GM19468 (cell line): ENCODE measurements around the gene UQCRC2.
"Not testable (repeated sequence)": the region's sequence is repeated elsewhere in the genome, so short reads cannot be mapped to it uniquely, and the experiment has no call there.

Experiments
- ATAC-seq: cut with Tn5 transposase; IDR thresholded peaks from one replicate; pipeline ENCODE4 v1.9.1; 2021; ENCODE audit warnings: mild to moderate bottlenecking, moderate library complexity, moderate number of reproducible peaks; ENCODE audit not compliant: unreplicated experiment; ENCODE audit errors: extremely low read depth

UQCRC2 gene

DNA sequence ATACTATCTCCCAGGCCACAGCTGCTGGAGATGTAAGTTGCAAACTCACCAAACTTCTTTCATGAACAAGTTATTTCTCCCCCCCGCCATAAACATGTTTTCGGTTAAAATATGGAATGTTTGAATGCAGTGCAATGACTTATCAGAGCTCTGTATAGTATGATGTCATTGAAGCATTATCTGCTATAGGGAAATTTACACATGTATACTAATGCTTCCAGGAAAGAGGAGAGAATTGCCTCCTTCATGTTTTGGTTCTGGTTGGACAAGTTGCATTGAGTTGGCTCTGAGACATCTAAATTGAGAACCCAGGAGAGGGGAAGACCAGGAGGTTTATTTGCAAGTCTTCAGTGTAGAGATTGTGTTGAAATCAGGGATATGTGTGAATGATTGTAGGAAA lies 20.8 kb downstream of the UQCRC2 start:
- no peak for ATAC-seq

GRCh38 chr16:21980032-21980431 lies 26.9 kb downstream of the UQCRC2 start:
- ATAC-seq: no peak

DNA sequence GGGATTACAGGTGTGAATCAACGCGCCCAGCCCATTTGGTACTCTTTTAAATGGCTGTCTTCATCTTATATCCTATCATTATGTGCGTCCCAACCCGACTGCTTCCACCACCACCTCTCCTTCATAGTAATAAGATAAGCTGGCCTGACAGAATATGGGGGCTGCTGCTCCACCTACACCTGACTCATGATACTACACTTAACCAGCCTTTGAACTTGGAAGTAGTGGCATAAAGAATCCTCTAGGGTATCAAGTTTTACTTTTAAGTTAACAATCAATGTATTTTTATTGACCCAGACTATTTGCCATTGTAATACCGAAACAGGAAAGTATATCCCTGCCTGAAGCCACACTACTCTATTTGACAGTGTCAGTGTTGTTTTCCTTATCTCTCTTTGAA lies 28.9 kb downstream of the UQCRC2 start:
- no peak for ATAC-seq

DNA sequence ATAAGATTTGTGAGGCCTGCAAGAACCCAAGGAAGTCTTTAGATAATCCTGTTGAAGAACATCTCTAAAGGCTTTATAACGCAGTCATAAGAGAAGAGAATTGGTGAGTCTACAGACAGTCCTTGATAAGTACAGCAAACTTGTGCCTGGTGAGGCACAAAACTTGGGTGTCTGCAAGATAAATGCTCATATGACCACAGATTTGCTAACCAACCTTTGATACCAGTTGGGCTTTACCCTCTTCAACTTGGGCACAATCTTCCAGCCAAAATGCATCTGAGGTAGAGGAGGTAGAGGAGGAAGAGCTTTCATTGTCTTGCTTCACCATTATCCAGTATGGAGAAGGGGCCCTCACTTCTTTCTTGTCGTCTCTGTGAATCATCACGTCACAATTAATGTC lies 30.9 kb downstream of the UQCRC2 start:
- no peak for ATAC-seq

- ATAC-seq: no peak
Measured at GRCh38 chr16:21985524-21985923, 32.4 kb downstream of the UQCRC2 start.

- no peak for ATAC-seq
Measured at GRCh38 chr16:21986692-21987246, 33.6 kb downstream of the UQCRC2 start.

GRCh38 chr16:21987498-21987897 lies 34.3 kb downstream of the UQCRC2 start:
- ATAC-seq: no peak

GRCh38 chr16:21989133-21989532 lies 36.0 kb downstream of the UQCRC2 start:
- ATAC-seq: no peak

DNA sequence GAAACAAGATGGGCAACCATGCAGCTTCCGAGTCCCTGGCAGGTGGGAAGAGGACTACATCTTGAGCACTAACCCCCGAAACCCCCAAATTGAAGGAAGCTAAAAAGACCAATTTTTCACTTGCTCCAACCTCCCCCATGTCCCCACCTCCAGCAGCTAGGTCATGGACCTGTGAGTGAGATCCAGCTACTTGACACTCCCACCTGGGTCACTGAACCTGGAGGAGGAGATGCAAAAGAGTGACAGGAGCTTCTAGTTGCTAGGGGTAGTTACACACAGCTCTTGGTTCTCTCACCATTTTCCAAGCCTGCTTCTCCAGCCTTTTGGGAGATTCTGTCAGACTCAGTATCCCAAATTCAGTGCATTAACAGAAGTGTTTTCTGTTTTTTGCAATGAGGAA lies 36.6 kb downstream of the UQCRC2 start:
- no peak for ATAC-seq

DNA sequence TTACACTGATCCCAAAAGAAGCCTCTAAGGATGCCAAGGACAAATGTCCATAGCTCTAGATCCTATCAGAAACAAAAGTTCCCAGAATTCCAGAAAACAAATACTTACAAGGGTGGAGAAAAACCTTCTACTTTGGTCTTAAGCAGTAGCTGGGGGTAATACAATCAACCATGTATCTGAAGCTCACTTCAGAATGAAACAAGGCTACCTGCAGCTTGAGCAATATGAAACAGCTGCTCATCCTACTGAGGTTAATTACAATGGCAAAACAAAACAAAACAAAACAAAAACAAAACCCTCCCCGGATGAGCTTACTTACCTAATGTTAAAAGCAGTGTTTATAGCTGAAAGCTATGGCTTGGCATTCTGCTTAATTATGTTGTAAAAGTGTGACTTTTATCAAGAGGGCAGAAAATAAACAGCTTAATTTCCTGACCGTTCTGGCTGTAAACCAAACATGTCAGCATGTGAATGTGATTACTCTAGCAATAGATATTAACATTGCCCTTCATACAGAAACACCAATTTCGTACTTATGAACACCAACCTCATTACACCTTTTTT lies 37.3 kb downstream of the UQCRC2 start:
- no peak for ATAC-seq

DNA sequence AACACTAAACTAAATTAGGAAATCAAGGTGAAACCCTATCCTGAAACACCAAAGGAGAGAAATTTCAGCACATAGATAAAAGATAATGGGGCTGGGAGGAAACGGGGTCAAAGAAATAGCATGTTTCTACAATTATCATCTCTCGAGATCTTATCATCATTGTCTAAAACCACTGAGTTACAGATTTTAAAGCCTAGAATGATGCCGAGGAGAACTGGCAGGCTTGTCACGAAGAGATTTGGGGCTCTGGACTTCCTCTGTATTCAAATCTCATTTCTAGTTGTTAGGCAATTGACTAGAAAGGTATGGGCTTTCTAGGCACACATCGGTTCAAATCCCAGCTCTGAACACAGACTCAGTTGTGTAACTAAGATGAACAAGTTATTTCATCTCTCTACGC lies 38.5 kb downstream of the UQCRC2 start:
- no peak for ATAC-seq

DNA sequence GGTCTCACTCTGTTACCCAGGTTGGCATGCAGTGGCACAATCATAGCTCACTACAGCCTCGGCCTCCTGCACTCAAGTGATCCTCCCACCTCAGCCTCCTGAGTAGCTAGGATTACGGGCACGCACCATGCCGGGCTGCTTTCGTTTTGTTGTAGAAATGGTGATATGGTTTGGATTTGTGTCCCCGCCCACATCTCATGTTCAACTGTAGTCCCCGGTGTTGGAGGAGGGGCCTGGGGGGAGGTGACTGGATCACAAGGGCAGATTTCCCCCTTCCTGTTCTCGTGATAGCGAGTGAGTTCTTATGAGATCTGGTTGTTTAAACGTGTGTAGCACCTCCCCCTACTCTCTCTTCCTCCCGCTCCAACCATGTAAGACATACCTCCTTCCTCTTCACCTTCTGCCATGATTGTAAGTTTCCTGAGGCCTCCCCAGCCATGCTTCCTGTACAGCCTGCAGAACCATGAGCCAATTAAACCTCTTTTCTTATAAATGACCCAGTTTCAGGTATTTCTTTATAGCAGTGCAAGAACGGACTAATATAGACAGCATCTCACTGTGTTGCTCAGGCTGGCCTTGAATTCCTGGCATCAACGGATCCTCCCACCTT lies 41.8 kb downstream of the UQCRC2 start:
- no peak for ATAC-seq

DNA sequence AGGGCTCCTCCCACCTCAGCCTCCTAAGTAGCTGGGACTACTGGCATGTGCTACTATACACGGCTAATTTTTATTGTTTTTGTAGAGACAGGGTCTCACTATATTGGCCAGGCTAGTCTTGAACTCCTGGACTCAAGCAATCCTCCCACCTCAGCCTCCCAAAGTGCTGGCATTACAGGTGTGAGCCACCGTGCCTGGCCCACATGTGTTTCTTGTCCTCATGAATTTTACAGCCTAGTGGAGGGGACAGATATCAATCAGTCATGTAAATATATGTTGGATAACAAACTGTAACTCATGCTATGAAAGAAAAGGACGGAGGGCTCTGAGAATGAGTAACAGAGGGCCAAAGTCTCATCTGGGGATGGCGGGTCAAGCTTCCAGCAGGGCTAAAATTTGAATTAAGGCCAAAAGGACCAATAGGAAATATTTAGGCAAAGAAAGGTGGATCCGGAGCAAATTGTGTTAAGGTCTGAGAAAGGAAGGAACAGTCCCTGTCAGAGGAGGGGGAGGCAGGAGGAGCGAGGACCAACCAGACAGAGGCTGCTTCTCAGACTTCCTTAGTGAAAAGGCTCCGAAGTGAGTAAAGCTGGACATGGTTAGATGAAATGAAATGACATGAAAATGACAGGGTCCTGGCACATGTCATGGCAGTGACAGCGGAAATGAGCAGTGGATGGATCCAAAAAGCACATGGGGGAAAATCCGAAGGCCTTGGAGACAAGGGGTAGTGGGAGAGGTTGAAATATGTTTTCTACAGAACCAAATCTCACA lies 43.9 kb downstream of the UQCRC2 start:
- no peak for ATAC-seq

DNA sequence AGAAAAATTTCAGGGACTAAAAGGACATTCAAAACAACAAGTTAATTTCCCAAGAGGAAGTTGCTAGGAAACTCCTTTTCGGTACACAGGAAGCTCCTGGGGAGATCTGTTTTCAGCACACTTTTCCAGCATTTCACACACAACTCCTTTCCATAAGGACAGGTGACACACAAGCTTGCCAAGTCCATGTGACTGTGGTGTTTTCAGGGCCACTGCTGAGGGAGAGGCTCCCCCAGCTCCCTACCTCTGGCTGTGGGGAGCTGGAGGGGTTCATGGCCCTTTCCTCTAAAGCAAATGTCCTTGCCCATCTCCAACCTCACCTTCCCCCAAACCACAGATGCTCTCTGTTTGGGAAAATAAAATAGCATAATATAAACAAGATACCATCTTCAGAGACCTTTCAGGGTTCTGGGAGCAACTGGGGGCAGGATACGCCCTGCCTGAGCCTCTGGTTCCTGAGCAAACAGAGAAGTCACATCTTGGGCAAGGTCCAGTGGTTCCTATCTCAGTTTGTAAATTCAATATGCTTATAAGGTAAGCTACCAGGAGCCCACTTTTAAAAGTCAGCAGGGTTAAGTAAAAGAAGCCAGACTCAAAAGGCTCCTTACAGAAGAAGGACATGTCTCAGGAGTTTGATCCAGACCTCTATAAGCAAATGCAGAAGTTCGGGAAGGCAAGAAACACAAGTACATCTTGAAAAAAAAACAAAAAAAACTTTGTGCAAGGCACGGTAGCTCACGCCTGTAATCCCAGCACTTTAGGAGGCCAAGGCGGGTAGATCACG lies 44.7 kb downstream of the UQCRC2 start:
- no peak for ATAC-seq

- no peak for ATAC-seq
Measured at GRCh38 chr16:22001591-22001990, 48.4 kb downstream of the UQCRC2 start.

- not testable (repeated sequence) for ATAC-seq
Measured at GRCh38 chr16:22002047-22002446, 48.9 kb downstream of the UQCRC2 start.

DNA sequence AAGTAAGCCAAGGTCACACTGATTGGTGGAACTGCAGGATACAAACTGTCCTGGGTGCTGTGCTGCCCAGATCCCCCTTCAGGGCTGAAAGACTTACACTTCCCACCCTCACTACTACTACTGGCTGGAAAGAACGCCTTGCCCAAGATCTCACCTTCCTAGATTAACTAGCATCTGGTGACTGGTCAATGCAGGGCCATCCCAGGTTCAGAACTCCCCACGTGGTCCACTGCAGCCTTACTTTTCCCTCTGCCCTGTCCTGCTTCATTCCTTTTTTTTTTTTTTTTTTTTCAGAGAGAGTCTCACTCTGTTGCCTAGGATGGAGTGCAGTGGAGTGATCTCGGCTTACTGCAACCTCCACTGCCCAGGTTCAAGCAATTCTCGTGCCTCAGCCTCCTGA lies 50.0 kb downstream of the UQCRC2 start:
- no peak for ATAC-seq

DNA sequence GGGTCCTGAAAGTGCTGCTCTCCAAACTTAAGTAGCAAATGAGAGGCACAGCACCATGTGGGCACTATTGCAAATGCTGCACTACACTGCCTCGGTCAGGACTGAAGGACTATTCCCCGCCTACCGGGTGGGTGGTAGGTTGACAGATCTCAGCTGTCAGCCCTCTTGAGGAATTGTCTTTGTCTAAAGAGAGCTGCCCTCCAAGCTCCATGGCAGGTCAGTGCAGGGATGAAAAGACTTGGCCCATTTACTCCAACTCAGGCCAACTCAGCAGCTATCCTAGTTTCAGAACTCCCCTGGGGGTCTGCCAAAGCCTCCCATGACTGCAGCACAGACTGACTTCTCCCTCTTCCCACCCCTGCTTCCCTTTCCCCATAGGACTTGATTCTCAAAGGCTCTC lies 51.2 kb downstream of the UQCRC2 start:
- no peak for ATAC-seq

DNA sequence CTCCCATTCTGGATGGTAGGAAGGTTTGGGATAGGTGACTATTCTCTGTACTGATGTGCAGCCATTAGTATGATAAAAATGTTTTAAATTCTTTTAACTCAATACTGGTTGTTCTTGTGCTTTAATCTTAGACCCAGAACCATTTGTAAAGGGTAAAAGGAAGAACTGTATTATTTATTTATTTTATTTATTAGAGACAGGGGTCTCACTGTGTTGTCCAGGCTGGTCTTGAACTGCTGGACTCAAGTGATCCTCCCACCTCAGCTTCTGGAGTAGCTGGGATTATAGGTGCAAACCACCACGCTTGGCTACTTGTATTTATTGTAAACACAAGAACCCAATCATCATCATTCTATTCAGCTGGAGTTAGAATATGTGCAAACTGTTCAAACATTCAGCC lies 52.6 kb downstream of the UQCRC2 start:
- ATAC-seq: no peak

GRCh38 chr16:22006636-22007035 lies 53.5 kb downstream of the UQCRC2 start:
- ATAC-seq: no peak

- no peak for ATAC-seq
Measured at GRCh38 chr16:22007159-22007508, 54.0 kb downstream of the UQCRC2 start.
